Kidney glomerular epithelial cell (primary cell): ENCODE data around the gene NPHP4.
"Not testable (repeated sequence)": the region's sequence is repeated elsewhere in the genome, so short reads cannot be mapped to it uniquely, and the experiment has no call there.

Source experiments
- DNase-seq: peaks from one replicate; lab custom pipeline; 2025; lab: John Stamatoyannopoulos, UW

The NPHP4 gene

GRCh38 chr1:5933676-5934057, 58.6 kb downstream of the NPHP4 start:
- no peak for DNase-seq

GRCh38 chr1:5933050-5933449, 59.2 kb downstream of the NPHP4 start:
- no peak for DNase-seq

GRCh38 chr1:5928714-5929400, 63.4 kb downstream of the NPHP4 start:
- DNase-seq = no peak

GRCh38 chr1:5927506-5928370, 64.5 kb downstream of the NPHP4 start:
- no peak for DNase-seq

- no peak for DNase-seq
Measured at GRCh38 chr1:5926686-5927435, 65.4 kb downstream of the NPHP4 start.

- not testable (repeated sequence) for DNase-seq
Measured at GRCh38 chr1:5922700-5923330, 69.4 kb downstream of the NPHP4 start.

GRCh38 chr1:5921671-5922070, 70.6 kb downstream of the NPHP4 start:
- no peak for DNase-seq

GRCh38 chr1:5921129-5921528, 71.1 kb downstream of the NPHP4 start:
- no peak for DNase-seq

GRCh38 chr1:5920201-5920600, 72.0 kb downstream of the NPHP4 start:
- DNase-seq = no peak

GRCh38 chr1:5918275-5918649, 74.0 kb downstream of the NPHP4 start:
- no peak for DNase-seq

GRCh38 chr1:5917591-5918274, 74.5 kb downstream of the NPHP4 start:
- no peak for DNase-seq

GRCh38 chr1:5917281-5917590, 75.0 kb downstream of the NPHP4 start:
- DNase-seq = no peak

GRCh38 chr1:5916572-5917280, 75.5 kb downstream of the NPHP4 start:
- no peak for DNase-seq

- peak; percentile 35 for DNase-seq
Measured at GRCh38 chr1:5915587-5916571, 76.3 kb downstream of the NPHP4 start.

- DNase-seq = peak; percentile 10
Measured at GRCh38 chr1:5914676-5915365, 77.4 kb downstream of the NPHP4 start.

GRCh38 chr1:5913876-5914275, 78.3 kb downstream of the NPHP4 start:
- no peak for DNase-seq

GRCh38 chr1:5913078-5913845, 79.0 kb downstream of the NPHP4 start:
- DNase-seq = no peak

GRCh38 chr1:5911871-5912271, 80.4 kb downstream of the NPHP4 start:
- DNase-seq = no peak

GRCh38 chr1:5911157-5911556, 81.1 kb downstream of the NPHP4 start:
- no peak for DNase-seq
